Measurements from ENCODE around the gene DELE1.

DELE1 gene

DNA sequence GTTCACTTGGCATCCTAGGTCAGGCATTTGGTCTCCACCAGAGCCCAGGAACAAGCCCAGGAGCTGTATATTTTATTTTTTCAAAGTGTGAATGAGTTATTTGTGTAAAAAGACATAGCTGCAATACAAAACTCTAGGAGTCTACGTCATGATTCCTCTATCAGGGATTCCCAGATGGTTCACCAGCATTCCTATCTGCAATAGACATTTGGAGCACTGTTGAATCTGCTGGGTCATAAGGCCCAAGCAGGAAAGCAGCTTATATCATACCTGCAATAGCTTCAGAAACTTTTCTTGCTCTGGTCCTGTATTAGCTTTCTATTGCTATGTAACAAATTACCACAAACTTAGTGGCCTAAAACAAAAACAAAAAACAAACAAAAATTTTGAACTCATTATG is 16.7 kb upstream of the DELE1 start (continued):
- TF ChIP-seq ZNF404 (tag by site-specific recombination; IDR thresholded peaks at IDR 0.05), result no peak
- TF ChIP-seq FEZF1 (tag by site-specific recombination; IDR thresholded peaks at IDR 0.05), result no peak
- TF ChIP-seq OSR2 (tag by site-specific recombination; IDR thresholded peaks at IDR 0.05), result no peak
- no peak for TF ChIP-seq ZNF596 (tag by site-specific recombination; IDR thresholded peaks at IDR 0.05)
- TF ChIP-seq, protein P1, sequence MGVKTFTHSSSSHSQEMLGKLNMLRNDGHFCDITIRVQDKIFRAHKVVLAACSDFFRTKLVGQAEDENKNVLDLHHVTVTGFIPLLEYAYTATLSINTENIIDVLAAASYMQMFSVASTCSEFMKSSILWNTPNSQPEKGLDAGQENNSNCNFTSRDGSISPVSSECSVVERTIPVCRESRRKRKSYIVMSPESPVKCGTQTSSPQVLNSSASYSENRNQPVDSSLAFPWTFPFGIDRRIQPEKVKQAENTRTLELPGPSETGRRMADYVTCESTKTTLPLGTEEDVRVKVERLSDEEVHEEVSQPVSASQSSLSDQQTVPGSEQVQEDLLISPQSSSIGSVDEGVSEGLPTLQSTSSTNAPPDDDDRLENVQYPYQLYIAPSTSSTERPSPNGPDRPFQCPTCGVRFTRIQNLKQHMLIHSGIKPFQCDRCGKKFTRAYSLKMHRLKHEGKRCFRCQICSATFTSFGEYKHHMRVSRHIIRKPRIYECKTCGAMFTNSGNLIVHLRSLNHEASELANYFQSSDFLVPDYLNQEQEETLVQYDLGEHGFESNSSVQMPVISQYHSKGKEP (tag by site-specific recombination; IDR thresholded peaks at IDR 0.05), result no peak

DNA sequence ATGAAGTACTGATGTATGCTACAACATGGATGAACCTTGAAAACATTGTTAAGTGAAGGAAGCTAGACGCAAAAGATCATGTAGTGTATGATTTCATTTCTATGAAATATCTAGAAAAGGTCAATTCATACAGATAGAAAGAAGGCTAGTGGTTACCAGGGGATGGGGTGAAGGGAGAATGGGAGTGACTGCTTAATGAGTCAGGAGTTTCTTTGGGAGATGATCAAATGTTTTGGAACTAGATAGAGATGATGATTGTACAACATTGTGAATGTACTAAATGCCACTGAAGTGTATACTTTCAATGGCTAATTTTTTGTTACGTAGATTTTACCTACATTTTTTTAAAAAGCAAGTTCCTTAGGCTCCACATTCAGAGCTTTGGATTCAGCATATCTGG is 14.9 kb upstream of the DELE1 start:
- POLR2A ChIA-PET, result interaction anchor here (1.1 kb wide), 1 partner anchor 14 kb away, joined by 3 read pairs; the partner anchor contains the start of gene DELE1
- Histone ChIP-seq H3K27ac (ENCODE audit: extremely low read depth, low read depth, low read length) (no peak overlapping the region), H3K4me3 (ENCODE audit: low read depth, low read length) (no peak overlapping the region), H3K36me3 (ENCODE audit: control insufficient read depth in 2 of 2, insufficient read depth in 1 of 2, low read length in 2 of 2) (no peaks in the 10 kb centered on the region), H3K9me3 (ENCODE audit: control insufficient read depth, insufficient read depth, low read depth, low read length) (no peaks in the 10 kb centered on the region), H3K4me1 (ENCODE audit: control insufficient read depth, insufficient read depth, low read length) (no peaks in the 10 kb centered on the region)
- CTCF ChIA-PET, result interaction anchor here (0.6 to 1.5 kb wide), 3 partner anchors 29 to 217 kb away, joined by 3 to 4 read pairs (median 3); no protein-coding TSS in a partner anchor
- TF ChIP-seq, protein P2, sequence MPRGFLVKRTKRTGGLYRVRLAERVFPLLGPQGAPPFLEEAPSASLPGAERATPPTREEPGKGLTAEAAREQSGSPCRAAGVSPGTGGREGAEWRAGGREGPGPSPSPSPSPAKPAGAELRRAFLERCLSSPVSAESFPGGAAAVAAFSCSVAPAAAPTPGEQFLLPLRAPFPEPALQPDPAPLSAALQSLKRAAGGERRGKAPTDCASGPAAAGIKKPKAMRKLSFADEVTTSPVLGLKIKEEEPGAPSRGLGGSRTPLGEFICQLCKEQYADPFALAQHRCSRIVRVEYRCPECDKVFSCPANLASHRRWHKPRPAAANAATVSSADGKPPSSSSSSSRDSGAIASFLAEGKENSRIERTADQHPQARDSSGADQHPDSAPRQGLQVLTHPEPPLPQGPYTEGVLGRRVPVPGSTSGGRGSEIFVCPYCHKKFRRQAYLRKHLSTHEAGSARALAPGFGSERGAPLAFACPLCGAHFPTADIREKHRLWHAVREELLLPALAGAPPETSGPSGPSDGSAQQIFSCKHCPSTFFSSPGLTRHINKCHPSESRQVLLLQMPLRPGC (tag by site-specific recombination; IDR thresholded peaks at IDR 0.05), result no peak
- TF ChIP-seq ZNF549 (tag by site-specific recombination; IDR thresholded peaks at IDR 0.05), result no peak

DNA sequence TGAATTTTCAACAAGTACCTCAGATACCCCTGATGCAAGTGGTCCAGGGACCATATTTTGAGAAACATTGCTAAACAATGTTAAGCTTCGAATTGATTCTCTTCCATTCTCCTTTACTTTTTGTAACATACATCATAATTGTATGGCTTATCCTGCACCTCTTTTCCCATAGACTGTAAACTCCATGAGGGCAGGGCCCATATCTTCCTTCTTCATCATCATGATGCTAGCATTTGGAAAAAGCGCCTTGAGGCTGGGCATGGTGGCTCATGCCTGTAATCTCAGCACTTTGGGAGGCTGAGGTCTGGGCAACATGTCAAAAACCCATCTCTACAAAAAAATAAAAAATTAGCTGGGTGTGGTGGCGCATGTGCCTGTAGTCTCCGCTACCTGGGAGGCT is 14.5 kb upstream of the DELE1 start:
- H3K27ac ChIP-seq (ENCODE audit: extremely low read depth, low read depth, low read length), result no peak overlapping the region
- TF ChIP-seq ZNF155 (tag by site-specific recombination; IDR thresholded peaks at IDR 0.05) (no peak), ZNF404 (tag by site-specific recombination; IDR thresholded peaks at IDR 0.05) (no peak), GFI1B (tag by site-specific recombination; IDR thresholded peaks at IDR 0.05) (no peak), ZNF76 (tag by site-specific recombination; IDR thresholded peaks at IDR 0.05; ENCODE audit: borderline replicate concordance, low read depth) (no peak), HOXA7 (CRISPR knock-in tag; IDR thresholded peaks at IDR 0.05; ENCODE audit: borderline replicate concordance) (no peak), GLIS2 (tag by site-specific recombination; IDR thresholded peaks at IDR 0.05) (no peak), ZNF791 (tag by site-specific recombination; IDR thresholded peaks at IDR 0.05) (no peak), ZNF350 (tag by site-specific recombination; IDR thresholded peaks at IDR 0.05) (no peak)
- TF ChIP-seq, protein P3, sequence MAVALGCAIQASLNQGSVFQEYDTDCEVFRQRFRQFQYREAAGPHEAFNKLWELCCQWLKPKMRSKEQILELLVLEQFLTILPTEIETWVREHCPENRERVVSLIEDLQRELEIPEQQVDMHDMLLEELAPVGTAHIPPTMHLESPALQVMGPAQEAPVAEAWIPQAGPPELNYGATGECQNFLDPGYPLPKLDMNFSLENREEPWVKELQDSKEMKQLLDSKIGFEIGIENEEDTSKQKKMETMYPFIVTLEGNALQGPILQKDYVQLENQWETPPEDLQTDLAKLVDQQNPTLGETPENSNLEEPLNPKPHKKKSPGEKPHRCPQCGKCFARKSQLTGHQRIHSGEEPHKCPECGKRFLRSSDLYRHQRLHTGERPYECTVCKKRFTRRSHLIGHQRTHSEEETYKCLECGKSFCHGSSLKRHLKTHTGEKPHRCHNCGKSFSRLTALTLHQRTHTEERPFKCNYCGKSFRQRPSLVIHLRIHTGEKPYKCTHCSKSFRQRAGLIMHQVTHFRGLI (tag by site-specific recombination; IDR thresholded peaks at IDR 0.05), result no peak
- TF ChIP-seq, protein P4, sequence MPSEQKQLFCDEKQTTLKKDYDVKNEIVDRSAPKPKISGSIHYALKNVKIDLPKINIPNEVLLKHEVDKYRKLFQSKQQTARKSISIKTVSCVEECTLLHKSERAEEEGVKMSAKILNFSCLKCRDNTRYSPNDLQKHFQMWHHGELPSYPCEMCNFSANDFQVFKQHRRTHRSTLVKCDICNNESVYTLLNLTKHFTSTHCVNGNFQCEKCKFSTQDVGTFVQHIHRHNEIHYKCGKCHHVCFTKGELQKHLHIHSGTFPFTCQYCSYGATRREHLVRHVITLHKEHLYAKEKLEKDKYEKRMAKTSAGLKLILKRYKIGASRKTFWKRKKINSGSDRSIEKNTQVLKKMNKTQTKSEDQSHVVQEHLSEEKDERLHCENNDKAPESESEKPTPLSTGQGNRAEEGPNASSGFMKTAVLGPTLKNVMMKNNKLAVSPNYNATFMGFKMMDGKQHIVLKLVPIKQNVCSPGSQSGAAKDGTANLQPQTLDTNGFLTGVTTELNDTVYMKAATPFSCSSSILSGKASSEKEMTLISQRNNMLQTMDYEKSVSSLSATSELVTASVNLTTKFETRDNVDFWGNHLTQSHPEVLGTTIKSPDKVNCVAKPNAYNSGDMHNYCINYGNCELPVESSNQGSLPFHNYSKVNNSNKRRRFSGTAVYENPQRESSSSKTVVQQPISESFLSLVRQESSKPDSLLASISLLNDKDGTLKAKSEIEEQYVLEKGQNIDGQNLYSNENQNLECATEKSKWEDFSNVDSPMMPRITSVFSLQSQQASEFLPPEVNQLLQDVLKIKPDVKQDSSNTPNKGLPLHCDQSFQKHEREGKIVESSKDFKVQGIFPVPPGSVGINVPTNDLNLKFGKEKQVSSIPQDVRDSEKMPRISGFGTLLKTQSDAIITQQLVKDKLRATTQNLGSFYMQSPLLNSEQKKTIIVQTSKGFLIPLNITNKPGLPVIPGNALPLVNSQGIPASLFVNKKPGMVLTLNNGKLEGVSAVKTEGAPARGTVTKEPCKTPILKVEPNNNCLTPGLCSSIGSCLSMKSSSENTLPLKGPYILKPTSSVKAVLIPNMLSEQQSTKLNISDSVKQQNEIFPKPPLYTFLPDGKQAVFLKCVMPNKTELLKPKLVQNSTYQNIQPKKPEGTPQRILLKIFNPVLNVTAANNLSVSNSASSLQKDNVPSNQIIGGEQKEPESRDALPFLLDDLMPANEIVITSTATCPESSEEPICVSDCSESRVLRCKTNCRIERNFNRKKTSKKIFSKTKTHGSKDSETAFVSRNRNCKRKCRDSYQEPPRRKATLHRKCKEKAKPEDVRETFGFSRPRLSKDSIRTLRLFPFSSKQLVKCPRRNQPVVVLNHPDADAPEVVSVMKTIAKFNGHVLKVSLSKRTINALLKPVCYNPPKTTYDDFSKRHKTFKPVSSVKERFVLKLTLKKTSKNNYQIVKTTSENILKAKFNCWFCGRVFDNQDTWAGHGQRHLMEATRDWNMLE (tag by site-specific recombination; conservative IDR thresholded peaks at IDR 0.05; ENCODE audit: low read depth), result no peak
- no peaks in the 10 kb centered on the region for H3K9me3 ChIP-seq (ENCODE audit: control insufficient read depth, insufficient read depth, low read depth, low read length)
- CTCF ChIA-PET, result interaction anchor here (1.2 to 1.5 kb wide), 2 partner anchors 30 to 218 kb away, joined by 3 to 4 read pairs; no protein-coding TSS in a partner anchor
- H3K4me3 ChIP-seq (ENCODE audit: low read depth, low read length), result no peak overlapping the region
- no peaks in the 10 kb centered on the region for H3K4me1 ChIP-seq (ENCODE audit: control insufficient read depth, insufficient read depth, low read length)
- POLR2A ChIA-PET, result interaction anchor here (1.1 kb wide), 1 partner anchor 14 kb away, joined by 3 read pairs; the partner anchor contains the start of gene DELE1
- H3K36me3 ChIP-seq (ENCODE audit: control insufficient read depth in 2 of 2, insufficient read depth in 1 of 2, low read length in 2 of 2), result no peaks in the 10 kb centered on the region

Measured in HEK293 (cell line).